Activated T-cell treated with anti-CD3 and anti-CD28 coated beads for 1 hour (primary cell): Measurements from ENCODE around the gene ASPSCR1.
"Not testable (repeated sequence)": the region's sequence is repeated elsewhere in the genome, so short reads cannot be mapped to it uniquely, and the experiment has no call there.

Experiments used
- DNase-seq: peaks from one replicate; pipeline ENCODE4 v3.0.0-alpha.2; 2020; ENCODE audit warnings: low read depth

The ASPSCR1 gene

GRCh38 chr17:81960130-81960958 lies 17.1 kb upstream of the ASPSCR1 start:
- no peak for DNase-seq

- DNase-seq, result no peak
Observed at GRCh38 chr17:81961087-81961511, 16.3 kb upstream of the ASPSCR1 start, which contains the start of gene NOTUM. Gene NOTUM, minus strand, starts transcription at chr17:81961187. Its CDS starts 278 bp downstream, at chr17:81960909.

- no peak for DNase-seq
Observed at GRCh38 chr17:81961521-81962498, 15.6 kb upstream of the ASPSCR1 start.

- no peak for DNase-seq
Observed at GRCh38 chr17:81962499-81963441, 14.7 kb upstream of the ASPSCR1 start.

GRCh38 chr17:81964081-81964849 lies 13.2 kb upstream of the ASPSCR1 start:
- no peak for DNase-seq

DNA sequence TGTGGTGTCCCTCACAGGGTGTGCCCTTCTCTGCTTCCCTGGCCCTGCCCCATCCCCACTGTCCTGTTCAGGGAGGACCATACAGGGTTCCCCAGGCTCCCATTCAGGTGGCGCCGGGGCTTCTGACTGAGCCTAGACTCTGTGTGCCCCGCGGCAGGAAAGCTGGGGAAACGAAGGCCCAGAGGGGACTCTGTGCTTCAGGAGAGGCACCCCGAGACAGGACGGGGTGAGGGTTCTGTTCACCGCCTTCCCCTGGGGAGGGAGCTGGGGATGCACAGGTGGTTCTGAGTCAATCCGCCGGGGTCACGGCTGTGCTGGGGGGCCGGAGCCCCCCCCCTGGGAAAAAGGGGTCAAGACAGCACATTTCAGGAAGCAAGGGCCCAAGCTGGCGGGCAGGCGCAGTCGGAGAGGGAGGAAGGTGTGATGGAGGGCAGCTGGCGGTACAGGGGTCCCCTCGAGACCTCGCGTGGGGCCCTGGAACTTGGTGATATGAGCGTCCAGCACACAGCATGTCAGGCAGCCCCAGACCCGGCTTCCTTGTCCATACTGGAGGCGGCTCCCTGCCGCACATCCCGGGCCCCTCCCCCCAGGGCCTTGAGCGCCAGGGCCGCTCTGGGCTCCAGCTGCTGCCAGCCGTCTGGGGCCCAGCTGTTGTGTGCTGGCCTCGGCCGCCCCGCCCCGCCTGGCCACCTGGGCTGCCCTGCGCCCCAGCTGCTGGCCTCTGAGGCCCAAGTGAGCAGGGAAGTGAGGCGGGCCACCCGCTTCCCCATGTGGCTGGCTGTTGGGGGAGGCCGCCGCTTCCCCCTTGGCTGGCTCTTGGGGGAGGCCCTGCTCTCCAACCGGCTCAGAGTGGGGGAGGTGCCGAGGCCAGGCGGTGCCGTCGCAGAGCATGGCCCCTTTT lies 10.8 kb upstream of the ASPSCR1 start:
- DNase-seq, result no peak

DNA sequence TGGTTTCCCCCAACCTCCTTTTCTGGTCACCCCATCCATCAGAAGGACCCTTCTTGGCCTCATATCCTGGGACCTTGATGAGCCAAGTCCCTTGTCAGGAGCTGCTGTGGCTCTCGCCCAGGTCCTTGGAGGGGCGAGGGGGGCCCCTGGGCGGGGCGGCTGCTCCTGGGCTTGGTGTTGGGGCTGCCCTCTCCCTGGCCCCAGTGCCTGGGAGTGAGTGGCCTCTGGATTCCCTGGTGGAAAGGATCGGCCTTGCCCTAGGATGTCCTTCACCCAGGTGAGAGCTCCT lies 10.2 kb upstream of the ASPSCR1 start:
- DNase-seq, result no peak

DNA sequence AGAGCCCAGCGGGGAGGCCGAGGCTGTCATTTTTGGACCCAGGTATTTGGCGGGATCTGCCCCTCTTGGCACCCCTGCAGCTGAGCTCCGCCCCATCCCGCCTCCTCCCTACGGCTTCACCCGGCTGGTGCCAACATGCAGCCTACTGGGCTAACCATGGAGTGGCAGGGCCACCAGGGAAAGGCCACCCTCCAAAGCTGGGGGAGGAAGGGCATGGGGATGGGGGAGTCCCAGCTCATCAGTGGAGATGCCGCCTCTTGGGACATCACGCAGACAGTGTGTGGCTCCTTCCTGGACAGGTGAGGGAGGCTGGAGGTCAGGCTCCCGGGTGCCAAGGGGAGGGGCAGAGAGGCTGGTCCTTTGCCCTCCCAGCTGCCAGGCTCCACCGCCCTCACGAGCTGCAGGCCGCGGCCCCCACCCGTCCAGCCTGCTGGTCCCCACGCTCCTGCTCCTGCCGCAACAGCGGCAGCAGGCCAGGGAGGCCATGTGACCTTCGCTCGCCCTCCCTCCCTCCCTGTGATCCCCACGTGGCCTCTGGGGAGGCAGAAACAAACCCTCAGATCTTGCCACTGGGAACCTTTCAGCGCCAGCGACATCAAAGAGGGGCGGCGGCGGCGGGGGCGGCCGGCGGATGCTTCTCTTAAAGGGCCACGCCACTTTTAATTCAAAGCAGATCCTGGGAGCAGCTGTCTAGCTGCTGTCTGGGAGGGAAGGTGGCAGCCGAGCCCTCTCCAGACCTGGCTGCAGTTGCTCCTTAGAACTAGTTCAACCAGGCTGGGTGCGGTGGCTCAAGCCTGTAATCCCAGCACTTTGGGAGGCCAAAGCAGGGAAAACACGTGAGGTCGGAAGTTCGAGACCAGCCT lies 9.7 kb upstream of the ASPSCR1 start:
- DNase-seq, result peak; percentile 79

DNA sequence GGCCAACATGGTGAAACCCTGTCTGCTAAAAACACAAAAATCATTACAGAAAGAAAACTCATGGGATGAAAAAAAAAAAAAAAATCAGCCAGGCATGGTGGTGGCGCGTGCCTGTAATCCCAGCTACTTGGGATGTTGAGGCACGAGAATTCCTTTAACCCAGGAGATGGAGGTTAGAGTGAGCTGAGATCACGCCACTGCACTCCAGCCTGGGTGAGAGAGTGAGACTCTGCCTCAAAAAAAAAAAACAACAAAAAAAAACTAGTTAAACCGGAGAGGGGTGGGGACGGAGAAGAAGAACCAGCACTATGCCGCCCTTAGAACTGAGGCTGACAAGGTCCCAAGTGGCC lies 9.1 kb upstream of the ASPSCR1 start:
- no peak for DNase-seq

DNA sequence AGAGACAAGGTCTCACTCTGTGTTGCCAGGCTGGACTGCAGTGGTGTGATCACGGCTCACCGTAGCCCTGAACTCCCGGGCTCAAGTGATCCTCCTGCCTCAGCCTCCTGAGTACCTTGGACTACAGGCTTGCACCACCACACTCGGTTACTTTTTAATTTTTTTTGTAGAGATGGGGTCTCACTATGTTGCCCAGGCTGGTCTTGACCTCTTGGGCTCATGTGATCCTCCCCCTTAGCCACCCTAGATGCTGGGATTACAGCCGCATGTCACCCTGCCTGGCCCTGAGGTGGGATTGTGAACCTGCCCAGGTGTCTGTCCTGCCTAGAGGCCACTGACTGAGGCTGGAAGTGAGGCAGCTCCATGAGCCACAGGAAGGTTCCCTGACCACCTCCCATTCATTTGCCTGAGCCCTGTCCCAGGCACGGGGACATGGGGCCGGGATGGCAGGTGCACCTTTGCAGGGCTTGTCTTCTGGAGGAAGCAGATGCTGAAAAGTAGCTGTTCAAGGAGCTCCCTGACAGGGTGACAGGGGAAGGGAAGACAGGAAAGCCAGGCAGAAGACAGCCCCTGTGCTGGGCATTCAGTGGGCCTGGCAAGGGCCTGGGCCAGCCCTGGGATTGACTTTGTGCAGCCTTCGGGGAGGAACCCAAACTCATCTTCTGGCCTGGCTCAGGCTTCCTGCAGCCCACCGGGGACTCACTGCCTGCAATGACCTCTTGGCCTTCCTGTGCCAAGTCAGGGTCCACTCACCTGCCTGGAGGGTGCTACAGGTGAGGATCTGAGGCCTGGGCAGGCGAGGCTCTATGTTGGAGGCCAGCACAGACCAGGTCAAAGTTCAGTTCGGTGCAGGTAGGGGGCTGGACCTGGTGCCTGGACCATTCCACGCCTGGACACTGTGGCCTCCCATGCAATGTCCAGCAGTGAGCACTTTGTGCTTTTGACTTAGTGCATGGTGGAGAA lies 8.3 kb upstream of the ASPSCR1 start:
- DNase-seq, result no peak

GRCh38 chr17:81973432-81973831 lies 4.0 kb upstream of the ASPSCR1 start:
- DNase-seq, result no peak

GRCh38 chr17:81976332-81977210 lies 858 bp upstream of the ASPSCR1 start:
- DNase-seq, result no peak

- no peak for DNase-seq
Observed at GRCh38 chr17:81978524-81979298, 1.3 kb downstream of the ASPSCR1 start.

- DNase-seq, result no peak
Observed at GRCh38 chr17:81980122-81980521, 2.7 kb downstream of the ASPSCR1 start.

DNA sequence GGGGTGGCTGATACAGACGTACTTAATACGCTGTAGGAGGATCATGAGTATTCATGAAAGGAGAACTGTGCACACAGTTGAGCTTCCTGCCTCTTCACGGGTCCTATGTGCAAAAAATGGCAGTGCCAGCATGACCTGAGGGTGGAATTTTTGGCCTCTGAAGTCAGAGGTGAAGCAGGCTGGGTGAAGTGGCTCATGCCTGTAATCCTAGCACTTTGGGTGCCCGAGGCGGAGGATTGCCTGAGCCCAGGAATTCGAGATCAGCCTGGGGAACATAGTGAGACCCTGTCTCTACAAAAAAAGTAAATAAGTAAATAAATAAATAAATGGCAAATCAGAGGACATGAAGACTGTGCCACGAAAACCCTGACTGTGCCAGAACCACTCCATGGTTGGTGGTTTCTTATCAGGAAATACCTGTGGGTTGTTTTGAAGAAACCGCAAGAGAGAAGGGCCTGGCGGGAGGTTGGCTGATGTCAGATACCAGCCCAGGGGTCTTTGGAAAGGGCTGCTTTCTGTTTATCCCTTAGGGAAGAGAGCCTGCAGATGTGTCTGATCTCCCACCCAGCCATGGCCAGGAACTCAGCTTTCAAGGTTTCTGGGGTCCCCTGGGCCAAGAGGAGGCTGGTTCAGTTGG lies 3.4 kb downstream of the ASPSCR1 start:
- no peak for DNase-seq

DNA sequence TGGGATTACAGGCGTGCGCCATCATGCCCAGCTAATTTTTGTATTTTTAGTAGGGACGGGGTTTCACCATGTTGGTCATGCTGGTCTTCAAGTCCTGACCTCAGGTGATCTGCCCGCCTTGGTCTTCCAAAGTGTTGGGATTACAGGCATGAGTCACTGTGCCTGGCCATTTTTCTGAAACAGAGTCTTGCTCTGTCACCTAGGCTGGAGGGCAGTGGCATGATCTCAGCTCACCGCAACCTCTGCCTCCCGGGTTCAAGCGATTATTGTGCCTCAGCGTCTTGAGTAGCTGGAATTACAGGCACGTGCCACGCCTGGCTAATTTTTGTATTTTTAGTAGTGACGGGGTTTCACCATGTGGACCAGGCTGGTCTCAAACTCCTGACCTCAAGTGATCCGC lies 4.1 kb downstream of the ASPSCR1 start:
- DNase-seq, result not testable (repeated sequence)
